Spleen (tissue), 11 donors: ENCODE results near the gene ZEB1. TPM values are rescaled to one million over a fixed set of nuclear protein-coding genes. Genes with fewer than 3 reads are reported as not detected.
"Not testable (repeated sequence)": the region's sequence is repeated elsewhere in the genome, so short reads cannot be mapped to it uniquely, and the experiment has no call there.

Experiments used
- DNase-seq: peaks from one replicate; pipeline ENCODE4 v3.0.0-alpha.2; 2020
- H3K27ac ChIP-seq, 8 donors: fragments of 200-600 bp; sonication (generic) in 7 of 8; 1 replicate in 4 of 8; 2 replicates in 4 of 8; pipeline versions ENCODE4 v1.5.0 to v1.8.0; 2016 to 2021; ENCODE audit warnings: inconsistent platforms in 4 of 8, mild to moderate bottlenecking in 4 of 8, moderate library complexity in 1 of 8
- H3K27me3 ChIP-seq, 7 donors: fragments of 200-600 bp; sonication (generic) in 6 of 7; replicated peaks in 1 of 7; 1 replicate in 4 of 7; 2 replicates in 3 of 7; pipeline versions ENCODE4 v1.5.0 to v1.8.0; 2016 to 2021; ENCODE audit warnings: inconsistent platforms in 3 of 7, mild to moderate bottlenecking in 1 of 7
- H3K36me3 ChIP-seq, 6 donors: fragments of 200-600 bp; sonication (generic) in 5 of 6; 1 replicate in 4 of 6; 2 replicates in 2 of 6; pipeline versions ENCODE4 v1.5.0 to v1.8.0; 2016 to 2021; ENCODE audit warnings: inconsistent platforms in 2 of 6
- H3K4me1 ChIP-seq, 6 donors: fragments of 200-600 bp; sonication (generic) in 5 of 6; 1 replicate in 3 of 6; 2 replicates in 3 of 6; pipeline versions ENCODE4 v1.5.0 to v1.8.0; 2016 to 2021; ENCODE audit warnings: inconsistent platforms in 3 of 6
- H3K4me3 ChIP-seq, 8 donors: fragments of 200-600 bp; sonication (generic) in 7 of 8; 1 replicate in 4 of 8; 2 replicates in 4 of 8; pipeline versions ENCODE4 v1.5.0 to v1.8.0; 2016 to 2021; ENCODE audit warnings: inconsistent platforms in 4 of 8, mild to moderate bottlenecking in 4 of 8, moderate library complexity in 2 of 8
- H3K9me3 ChIP-seq, 8 donors: fragments of 200-600 bp; sonication (generic) in 7 of 8; 1 replicate in 4 of 8; 2 replicates in 4 of 8; pipeline versions ENCODE4 v1.5.0 to v1.8.0; 2016 to 2021; ENCODE audit warnings: inconsistent platforms in 4 of 8
- CTCF ChIP-seq, 11 experiments: fragments of 200-600 bp in 7 of 11; fragments of 450-650 bp in 4 of 11; sonication (generic) in 4 of 11; IDR thresholded peaks in 8 of 11; conservative IDR thresholded peaks in 3 of 11; 1 replicate in 7 of 11; 2 replicates in 4 of 11; pipeline versions ENCODE4 v1.4.0 to v1.8.0; 2016 to 2021; ENCODE audit warnings: antibody characterized with exemption in 11 of 11, inconsistent platforms in 4 of 11, mild to moderate bottlenecking in 1 of 11
- POLR2A ChIP-seq, 3 donors: fragments of 450-650 bp; IDR thresholded peaks; one replicate each; pipeline ENCODE4 v1.5.1; 2017; ENCODE audit warnings: antibody characterized with exemption in 3 of 3, mild to moderate bottlenecking in 1 of 3
- POLR2AphosphoS5 ChIP-seq, 3 donors: sonication (generic); formaldehyde crosslinking; IDR thresholded peaks; one replicate each; pipeline ENCODE4 v1.5.1; 2017; ENCODE audit warnings: antibody characterized with exemption in 3 of 3
- WGBS, 5 donors: extraction: QIAGEN DNeasy Blood & Tissue Kit in 3 of 5; methylation state at CpG; one replicate each; pipeline versions ENCODE4 v1.1.5 to v1.1.7; 2013 to 2018; 5-methylcytosine and 5-hydroxymethylcytosine counted together
- intact Hi-C: fragments of 100-400 bp; cut with DNase I; formaldehyde crosslinking; loops from one replicate; pipeline ENCODE4 v1.15.0; 2023; ENCODE audit warnings: low total_unique reads
- polyA plus RNA-seq, 3 donors: library from polyadenylated mRNA; stranded (reverse); fragments of 200-250 nt; gene quantifications; one replicate each; pipeline ENCODE4 v1.2.1, GENCODE V29; 2013
- total RNA-seq, 7 donors: library from RNA; depleted of rRNA in 3 of 7; stranded (reverse); fragments of >200 nt in 3 of 7; fragmentation: NEBNext Ultra II Directional in 4 of 7; extraction: Animal tissue kit (Norgen Biotek cat#: 25700) in 4 of 7; gene quantifications; one replicate each; pipeline versions ENCODE4 v1.1.0 to v1.2.1, GENCODE V29; 2016 to 2021
- donor health status: healthy with polysubstance abuse.
- donor health status: DM: no; HTN: no; CAD: no; lungs with moderate emphysema.
- donor health status: DM: no; HTN: no; CAD: no.
- donor health status: Bipolar disorder and iron deficiency.
- donor health status: healthy.
- donor health status: DM: no; HTN: no; CAD: no.
- donor health status: DM: yes; HTN: yes; CAD: no.

ZEB1 gene
- total and polyA plus RNA-seq, 10 donors, result 6.6 to 51.8 (median 44.6) TPM

- intact Hi-C loops, result no loop called here
- no peaks in the 10 kb centered on the region for H3K27me3 ChIP-seq
- H3K27ac ChIP-seq, result no peak overlapping the region
- TF ChIP-seq CTCF (IDR thresholded peaks at IDR 0.05 in 8 of 11, conservative IDR thresholded peaks at IDR 0.05 in 3 of 11) (no peak), POLR2AphosphoS5 (IDR thresholded peaks at IDR 0.05) (no peak), POLR2A (IDR thresholded peaks at IDR 0.05) (no peak)
- H3K4me1 ChIP-seq, result no peaks in the 10 kb centered on the region
- WGBS, 5 donors, result 95 to 100% (median 97%) methylated on average over 5 of the region's 5 CpGs
- no peak overlapping the region for H3K4me3 ChIP-seq
- no peak for DNase-seq
- H3K9me3 ChIP-seq, result no peaks in the 10 kb centered on the region
- H3K36me3 ChIP-seq, result no peaks in the 10 kb centered on the region
Measured at GRCh38 chr10:31399171-31399570, 80.2 kb downstream of the ZEB1 start.

DNA sequence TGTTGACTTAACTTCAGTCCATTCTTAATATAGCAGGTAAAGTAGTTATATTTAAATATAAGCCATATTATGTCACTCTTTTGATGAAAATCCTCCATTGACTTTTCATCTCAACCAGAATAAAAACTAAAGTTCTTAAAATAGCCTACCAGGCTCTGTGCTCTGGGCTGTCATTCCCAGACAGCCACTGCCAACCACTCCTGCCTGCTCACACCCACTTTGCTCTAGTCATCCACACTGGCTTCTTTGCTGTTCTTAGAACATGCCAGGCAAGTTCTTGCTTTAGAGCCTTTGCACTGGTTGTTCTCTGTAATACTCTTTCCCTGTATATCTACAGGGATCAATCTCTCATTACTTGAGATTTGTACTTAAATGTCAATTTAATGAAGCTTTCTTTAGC is 80.6 kb downstream of the ZEB1 start:
- Histone ChIP-seq H3K27me3 (no peaks in the 10 kb centered on the region), H3K27ac (no peak overlapping the region), H3K9me3 (no peaks in the 10 kb centered on the region), H3K4me3 (no peak overlapping the region), H3K4me1 (peaks cover 0 to 4% (median 0%) of the 10 kb centered on the region in 6 donors), H3K36me3 (no peaks in the 10 kb centered on the region)
- intact Hi-C loops, result no loop called here
- no peak for TF ChIP-seq POLR2AphosphoS5 (IDR thresholded peaks at IDR 0.05)
- no peak for TF ChIP-seq POLR2A (IDR thresholded peaks at IDR 0.05)
- TF ChIP-seq CTCF (IDR thresholded peaks at IDR 0.05 in 8 of 11, conservative IDR thresholded peaks at IDR 0.05 in 3 of 11), result no peak
- no peak for DNase-seq

- Histone ChIP-seq H3K36me3 (no peaks in the 10 kb centered on the region), H3K27ac (no peak overlapping the region), H3K4me1 (peaks cover 0 to 6% (median 0%) of the 10 kb centered on the region in 6 donors), H3K4me3 (no peak overlapping the region), H3K9me3 (peaks cover 0 to 6% (median 0%) of the 10 kb centered on the region in 8 donors), H3K27me3 (no peaks in the 10 kb centered on the region)
- no peak for TF ChIP-seq CTCF (IDR thresholded peaks at IDR 0.05 in 8 of 11, conservative IDR thresholded peaks at IDR 0.05 in 3 of 11)
- intact Hi-C loops, result no loop called here
- DNase-seq, result no peak
- WGBS, 5 donors, result 83 to 88% (median 86%) methylated on average over 3 of the region's 3 CpGs
Measured at GRCh38 chr10:31401287-31401686, 82.3 kb downstream of the ZEB1 start.

DNA sequence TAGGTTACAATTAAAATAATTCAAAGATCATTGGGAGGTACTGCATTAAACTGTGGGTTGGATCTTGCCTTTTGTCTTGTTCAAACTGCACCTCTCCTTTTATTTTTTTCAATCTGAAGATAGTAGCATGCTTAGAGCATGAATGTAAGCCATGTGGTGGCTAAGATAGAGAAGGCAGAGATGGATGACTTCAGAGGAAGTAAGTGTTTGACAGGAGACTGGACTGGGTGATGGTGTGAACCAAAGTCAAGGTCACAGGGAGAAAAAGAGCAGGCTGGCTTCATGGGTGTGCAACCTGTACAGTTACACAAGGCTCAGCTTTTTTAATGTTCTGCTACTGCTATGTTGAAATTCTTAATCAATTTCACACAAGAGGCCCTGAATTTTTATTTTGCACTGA is 85.6 kb downstream of the ZEB1 start:
- TF ChIP-seq POLR2A (IDR thresholded peaks at IDR 0.05) (no peak), CTCF (IDR thresholded peaks at IDR 0.05 in 8 of 11, conservative IDR thresholded peaks at IDR 0.05 in 3 of 11) (no peak), POLR2AphosphoS5 (IDR thresholded peaks at IDR 0.05) (no peak)
- intact Hi-C loops, result no loop called here
- Histone ChIP-seq H3K4me3 (no peak overlapping the region), H3K27ac (no peak overlapping the region), H3K9me3 (peaks cover 0 to 12% (median 6%) of the 10 kb centered on the region in 8 donors), H3K27me3 (no peaks in the 10 kb centered on the region), H3K36me3 (no peaks in the 10 kb centered on the region), H3K4me1 (peaks cover 0 to 6% (median 0%) of the 10 kb centered on the region in 6 donors)
- no peak for DNase-seq

DNA sequence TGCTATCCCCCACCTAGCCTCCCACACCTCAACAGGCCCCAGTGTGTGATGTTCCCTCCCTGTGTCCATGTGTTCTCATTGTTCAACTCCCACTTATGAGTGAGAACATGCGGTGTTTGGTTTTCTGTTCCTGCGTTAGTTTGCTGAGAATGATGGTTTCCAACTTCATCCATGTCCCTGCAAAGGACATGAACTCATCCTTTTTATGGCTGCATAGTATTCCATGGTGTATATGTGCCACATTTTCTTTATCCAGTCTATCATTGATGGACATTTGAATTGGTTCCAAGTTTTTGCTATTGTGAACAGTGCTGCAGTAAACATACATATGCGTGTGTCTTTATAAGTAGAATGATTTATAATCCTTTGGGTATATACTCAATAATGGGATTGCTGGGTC is 86.8 kb downstream of the ZEB1 start:
- H3K9me3 ChIP-seq, result peaks cover 0 to 16% (median 6%) of the 10 kb centered on the region in 8 donors
- H3K36me3 ChIP-seq, H3K27ac ChIP-seq, H3K27me3 ChIP-seq, DNase-seq, intact Hi-C loops, H3K4me1 ChIP-seq, H3K4me3 ChIP-seq: not testable (repeated sequence)
- WGBS, 5 donors, result 91 to 100% (median 93%) methylated on average over 2 to 3 of the region's 3 CpGs

- H3K27ac ChIP-seq, H3K27me3 ChIP-seq, H3K4me3 ChIP-seq, intact Hi-C loops, H3K36me3 ChIP-seq, DNase-seq: not testable (repeated sequence)
- WGBS, 5 donors, result 89 to 99% (median 93%) methylated on average over 2 of the region's 2 CpGs
- H3K9me3 ChIP-seq, result peaks cover 0 to 18% (median 5%) of the 10 kb centered on the region in 8 donors
- peaks cover 0 to 15% (median 0%) of the 10 kb centered on the region in 6 donors for H3K4me1 ChIP-seq
Measured at GRCh38 chr10:31412397-31412796, 93.4 kb downstream of the ZEB1 start.
